Activated T-helper 2 cell treated with anti-CD3 and anti-CD28 coated beads, Interferon-gamma antibody, Interleukin-2, Interleukin-4, amounts not matched to agents 10 μg/mL and 5 μg/mL and 100 μg/mL, durations not matched to agents 14 hours and 24 hours and 36 hours (primary cell): ENCODE results near the gene NEURL3. TPM values are rescaled to one million over a fixed set of nuclear protein-coding genes. Genes with fewer than 3 reads are reported as not detected.

Experiments used
- DNase-seq: peaks from one replicate; pipeline ENCODE4 v3.0.0; 2021; ENCODE audit warnings: low spot score
- H3K27ac Mint-ChIP-seq: one replicate; pipeline ENCODE4 v1.8.0; 2021; ENCODE audit warnings: mixed read lengths
- H3K27me3 Mint-ChIP-seq: one replicate; pipeline ENCODE4 v1.8.0; 2021; ENCODE audit warnings: low read depth, mixed read lengths
- H3K36me3 Mint-ChIP-seq: one replicate; pipeline ENCODE4 v1.8.0; 2021; ENCODE audit warnings: low read depth, mixed read lengths
- H3K4me1 Mint-ChIP-seq: one replicate; pipeline ENCODE4 v1.8.0; 2021; ENCODE audit warnings: low read depth, mixed read lengths
- H3K4me3 Mint-ChIP-seq: one replicate; pipeline ENCODE4 v1.8.0; 2021; ENCODE audit warnings: low read depth, mild to moderate bottlenecking, moderate library complexity, mixed read lengths
- H3K9me3 Mint-ChIP-seq: one replicate; pipeline ENCODE4 v1.8.0; 2021; ENCODE audit warnings: mixed read lengths
- intact Hi-C: fragments of 100-400 bp; cut with micrococcal nuclease; formaldehyde crosslinking; loops from one replicate; pipeline ENCODE4 v1.15.1; 2023
- total RNA-seq: library from RNA; stranded (reverse); gene quantifications from 2 replicates; pipeline ENCODE4 v1.2.3, GENCODE V29; 2022

NEURL3 gene
- total RNA-seq, 1 donor from 2014 or later = 0.52 TPM

GRCh38 chr2:96548558-96549465 is 43.7 kb upstream of the NEURL3 start:
- H3K27ac Mint-ChIP-seq = no peak overlapping the region
- intact Hi-C loops = no loop called here

GRCh38 chr2:96547731-96548171 is 42.6 kb upstream of the NEURL3 start:
- intact Hi-C loops = no loop called here
- no peaks in the 10 kb centered on the region for H3K9me3 Mint-ChIP-seq
- DNase-seq = no peak
- H3K36me3 Mint-ChIP-seq = peaks cover 71% of the 10 kb centered on the region
- no peaks in the 10 kb centered on the region for H3K27me3 Mint-ChIP-seq
- H3K27ac Mint-ChIP-seq = no peak overlapping the region
- peaks cover 39% of the 10 kb centered on the region for H3K4me1 Mint-ChIP-seq
- H3K4me3 Mint-ChIP-seq = no peak overlapping the region

More at GRCh38 chr2:96548558-96549465, 43.7 kb upstream of the NEURL3 start:
- H3K36me3 Mint-ChIP-seq = peaks cover 63% of the 10 kb centered on the region
- peaks cover 36% of the 10 kb centered on the region for H3K4me1 Mint-ChIP-seq
- no peaks in the 10 kb centered on the region for H3K27me3 Mint-ChIP-seq
- H3K4me3 Mint-ChIP-seq = no peak overlapping the region
- H3K9me3 Mint-ChIP-seq = no peaks in the 10 kb centered on the region
- no peak for DNase-seq

- no peak overlapping the region for H3K4me3 Mint-ChIP-seq
- no peak overlapping the region for H3K27ac Mint-ChIP-seq
- DNase-seq = no peak
- H3K9me3 Mint-ChIP-seq = no peaks in the 10 kb centered on the region
- H3K27me3 Mint-ChIP-seq = no peaks in the 10 kb centered on the region
- H3K4me1 Mint-ChIP-seq = peaks cover 42% of the 10 kb centered on the region
- peaks cover 75% of the 10 kb centered on the region for H3K36me3 Mint-ChIP-seq
- intact Hi-C loops = no loop called here
Measured at GRCh38 chr2:96547203-96547641, 42.1 kb upstream of the NEURL3 start.

- Mint-ChIP-seq H3K9me3 (no peaks in the 10 kb centered on the region), H3K36me3 (peaks cover 76% of the 10 kb centered on the region), H3K4me3 (no peak overlapping the region), H3K27me3 (no peaks in the 10 kb centered on the region), H3K27ac (peak overlapping the region; percentile 49), H3K4me1 (peaks cover 42% of the 10 kb centered on the region)
- peak; percentile 15 for DNase-seq
- intact Hi-C loops = no loop called here
Measured at GRCh38 chr2:96546797-96547196, 41.6 kb upstream of the NEURL3 start.

- peaks cover 47% of the 10 kb centered on the region for H3K4me1 Mint-ChIP-seq
- peak overlapping the region; percentile 47 for H3K4me3 Mint-ChIP-seq
- no peaks in the 10 kb centered on the region for H3K27me3 Mint-ChIP-seq
- no peaks in the 10 kb centered on the region for H3K9me3 Mint-ChIP-seq
- peak overlapping the region; percentile 73 for H3K27ac Mint-ChIP-seq
- H3K36me3 Mint-ChIP-seq = peaks cover 81% of the 10 kb centered on the region
- intact Hi-C loops = no loop called here
- no peak for DNase-seq
Measured at GRCh38 chr2:96546321-96546720, 41.2 kb upstream of the NEURL3 start.

GRCh38 chr2:96542357-96542977 is 37.3 kb upstream of the NEURL3 start:
- H3K36me3 Mint-ChIP-seq = peaks cover 95% of the 10 kb centered on the region
- DNase-seq = no peak
- no peak overlapping the region for H3K27ac Mint-ChIP-seq
- H3K9me3 Mint-ChIP-seq = no peaks in the 10 kb centered on the region
- H3K4me3 Mint-ChIP-seq = no peak overlapping the region
- no peaks in the 10 kb centered on the region for H3K27me3 Mint-ChIP-seq
- intact Hi-C loops = no loop called here
- H3K4me1 Mint-ChIP-seq = peaks cover 70% of the 10 kb centered on the region

GRCh38 chr2:96541398-96542152 is 36.4 kb upstream of the NEURL3 start:
- Mint-ChIP-seq H3K4me1 (peaks cover 63% of the 10 kb centered on the region), H3K27me3 (no peaks in the 10 kb centered on the region), H3K27ac (no peak overlapping the region), H3K36me3 (peaks cover 91% of the 10 kb centered on the region), H3K9me3 (no peaks in the 10 kb centered on the region), H3K4me3 (no peak overlapping the region)
- DNase-seq = no peak
- intact Hi-C loops = no loop called here

- no peak for DNase-seq
- H3K27me3 Mint-ChIP-seq = no peaks in the 10 kb centered on the region
- intact Hi-C loops = no loop called here
- peak overlapping the region; percentile 94 for H3K4me3 Mint-ChIP-seq
- no peak overlapping the region for H3K27ac Mint-ChIP-seq
- peaks cover 61% of the 10 kb centered on the region for H3K4me1 Mint-ChIP-seq
- H3K36me3 Mint-ChIP-seq = peaks cover 77% of the 10 kb centered on the region
- no peaks in the 10 kb centered on the region for H3K9me3 Mint-ChIP-seq
Measured at GRCh38 chr2:96540136-96540535, 35.0 kb upstream of the NEURL3 start.

GRCh38 chr2:96539215-96539920 is 34.2 kb upstream of the NEURL3 start:
- peak overlapping the region; percentile 92 for H3K27ac Mint-ChIP-seq

GRCh38 chr2:96538487-96539214 is 33.5 kb upstream of the NEURL3 start:
- peaks cover 60% of the 10 kb centered on the region for H3K4me1 Mint-ChIP-seq
- no peaks in the 10 kb centered on the region for H3K27me3 Mint-ChIP-seq

More at GRCh38 chr2:96539215-96539920, 34.2 kb upstream of the NEURL3 start:
- H3K4me3 Mint-ChIP-seq = peak overlapping the region; percentile 94
- peaks cover 69% of the 10 kb centered on the region for H3K36me3 Mint-ChIP-seq
- no peaks in the 10 kb centered on the region for H3K9me3 Mint-ChIP-seq
- no peak for DNase-seq
- H3K27me3 Mint-ChIP-seq = no peaks in the 10 kb centered on the region
- H3K4me1 Mint-ChIP-seq = peaks cover 60% of the 10 kb centered on the region
- intact Hi-C loops = loop anchor here (2.0 to 10.0 kb wide), 8 partner anchors 63 to 392 kb away; partner anchors contain the start of genes ANKRD39, CIAO1, CNNM4 and DUSP2

GRCh38 chr2:96537734-96538486 is 32.8 kb upstream of the NEURL3 start:
- DNase-seq = peak; percentile 42
- H3K9me3 Mint-ChIP-seq = no peaks in the 10 kb centered on the region
- H3K36me3 Mint-ChIP-seq = peaks cover 54% of the 10 kb centered on the region
- peaks cover 60% of the 10 kb centered on the region for H3K4me1 Mint-ChIP-seq
- peak overlapping the region; percentile 92 for H3K27ac Mint-ChIP-seq
- intact Hi-C loops = loop anchor here (1.0 to 10.0 kb wide), 10 partner anchors 14 to 391 kb away; partner anchors contain the start of genes ANKRD39, CIAO1, CNNM4 and DUSP2
- H3K4me3 Mint-ChIP-seq = peak overlapping the region; percentile 94
- H3K27me3 Mint-ChIP-seq = no peaks in the 10 kb centered on the region

More at GRCh38 chr2:96538487-96539214, 33.5 kb upstream of the NEURL3 start:
- Mint-ChIP-seq H3K4me3 (peak overlapping the region; percentile 94), H3K9me3 (no peaks in the 10 kb centered on the region), H3K36me3 (peaks cover 62% of the 10 kb centered on the region), H3K27ac (peak overlapping the region; percentile 92)
- peak; percentile 83 for DNase-seq
- intact Hi-C loops = loop anchor here (1.0 to 10.0 kb wide), 9 partner anchors 14 to 391 kb away; partner anchors contain the start of genes ANKRD39, CIAO1, CNNM4 and DUSP2
